ENCODE measurements around the gene MYH7B.

- TF ChIP-seq POLR2A (IDR thresholded peaks at IDR 0.05; ENCODE audit: borderline replicate concordance, extremely low read depth, insufficient read depth, insufficient read length) = no peak
- no peak for TF ChIP-seq CTCF (IDR thresholded peaks at IDR 0.05 in 2 of 3, conservative IDR thresholded peaks at IDR 0.05 in 1 of 3; ENCODE audit: borderline replicate concordance in 1 of 3, insufficient read depth in 1 of 3, low read depth in 2 of 3, low read length in 2 of 3)
- no peak for TF ChIP-seq EZH2 (IDR thresholded peaks at IDR 0.05)
- no peak for TF ChIP-seq CEBPB (IDR thresholded peaks at IDR 0.05; ENCODE audit: low read depth)
- no peak for TF ChIP-seq MAX (IDR thresholded peaks at IDR 0.05)
- no peak for TF ChIP-seq POLR2AphosphoS5 (IDR thresholded peaks at IDR 0.05; ENCODE audit: low read depth, low read length)
- no peak for TF ChIP-seq EZH2phosphoT487 (IDR thresholded peaks at IDR 0.05; ENCODE audit: borderline replicate concordance)
- TF ChIP-seq JUND (IDR thresholded peaks at IDR 0.05) = no peak
- TF ChIP-seq RAD21 (IDR thresholded peaks at IDR 0.05; ENCODE audit: low read depth) = no peak
- TF ChIP-seq ZNF274 (IDR thresholded peaks at IDR 0.05; ENCODE audit: low read depth, low read length) = no peak
- no peak for TF ChIP-seq TCF7L2 (IDR thresholded peaks at IDR 0.05; ENCODE audit: borderline replicate concordance, extremely low read depth, insufficient read depth, insufficient read length)
- TF ChIP-seq ELF1 (IDR thresholded peaks at IDR 0.05; ENCODE audit: borderline replicate concordance, low read depth) = no peak
Measured at GRCh38 chr20:34984756-34985261, 29.1 kb downstream of the MYH7B start.
